ENCODE data around the gene KCNN3.

The KCNN3 gene

GRCh38 chr1:154856544-154856943 lies 13.5 kb downstream of the KCNN3 start:
- TF ChIP-seq SNAI2 (CRISPR knock-in tag; IDR thresholded peaks at IDR 0.05): no peak
- TF ChIP-seq PATZ1 (CRISPR knock-in tag; IDR thresholded peaks at IDR 0.05; ENCODE audit: borderline replicate concordance): no peak
- TF ChIP-seq ESRRG (CRISPR knock-in tag; IDR thresholded peaks at IDR 0.05): no peak
- TF ChIP-seq PPARA (CRISPR knock-in tag; IDR thresholded peaks at IDR 0.05; ENCODE audit: borderline replicate concordance): no peak
- no peak for TF ChIP-seq CSDC2 (CRISPR knock-in tag; IDR thresholded peaks at IDR 0.05)
- TF ChIP-seq ZNF70 (CRISPR knock-in tag; IDR thresholded peaks at IDR 0.05): no peak
- TF ChIP-seq POU6F1 (CRISPR knock-in tag; IDR thresholded peaks at IDR 0.05; ENCODE audit: borderline replicate concordance, low read depth): no peak
- no peak for TF ChIP-seq RARB (CRISPR knock-in tag; IDR thresholded peaks at IDR 0.05)
- TF ChIP-seq ZNF8 (CRISPR knock-in tag; IDR thresholded peaks at IDR 0.05): no peak
- TF ChIP-seq ZFP3 (CRISPR knock-in tag; IDR thresholded peaks at IDR 0.05): no peak
- TF ChIP-seq ARNTL (CRISPR knock-in tag; IDR thresholded peaks at IDR 0.05; ENCODE audit: borderline replicate concordance, low read depth): no peak
- no peak for TF ChIP-seq TCF4 (CRISPR knock-in tag; IDR thresholded peaks at IDR 0.05; ENCODE audit: borderline replicate concordance)
- TF ChIP-seq CREB5 (CRISPR knock-in tag; IDR thresholded peaks at IDR 0.05; ENCODE audit: low read depth): no peak
- TF ChIP-seq ZNF565 (CRISPR knock-in tag; conservative IDR thresholded peaks at IDR 0.05; ENCODE audit: low read depth): no peak
- no peak for TF ChIP-seq TOX (CRISPR knock-in tag; IDR thresholded peaks at IDR 0.05; ENCODE audit: borderline replicate concordance)
- TF ChIP-seq OSR1 (CRISPR knock-in tag; IDR thresholded peaks at IDR 0.05): no peak
- no peak for ATAC-seq

GRCh38 chr1:154856049-154856448 lies 14.0 kb downstream of the KCNN3 start:
- TF ChIP-seq ZNF565 (CRISPR knock-in tag; conservative IDR thresholded peaks at IDR 0.05; ENCODE audit: low read depth): no peak
- TF ChIP-seq TCF4 (CRISPR knock-in tag; IDR thresholded peaks at IDR 0.05; ENCODE audit: borderline replicate concordance): peak; percentile 18; the same call in 1 of the 2 replicates
- ATAC-seq: peak; percentile 28; the same call in 2 of the 3 replicates

- TF ChIP-seq ZNF565 (CRISPR knock-in tag; conservative IDR thresholded peaks at IDR 0.05; ENCODE audit: low read depth) (no peak), ESRRG (CRISPR knock-in tag; IDR thresholded peaks at IDR 0.05) (no peak)
- ATAC-seq: no peak
Observed at GRCh38 chr1:154855186-154855851, 14.8 kb downstream of the KCNN3 start.

- ATAC-seq: no peak
- TF ChIP-seq ARNTL (CRISPR knock-in tag; IDR thresholded peaks at IDR 0.05; ENCODE audit: borderline replicate concordance, low read depth) (no peak), TOX (CRISPR knock-in tag; IDR thresholded peaks at IDR 0.05; ENCODE audit: borderline replicate concordance) (no peak)
Observed at GRCh38 chr1:154852845-154853244, 17.2 kb downstream of the KCNN3 start.

GRCh38 chr1:154851392-154852177 lies 18.5 kb downstream of the KCNN3 start:
- ATAC-seq: peak; percentile 33; the same call in 1 of the 3 replicates
- TF ChIP-seq TOX (CRISPR knock-in tag; IDR thresholded peaks at IDR 0.05; ENCODE audit: borderline replicate concordance) (no peak), OSR1 (CRISPR knock-in tag; IDR thresholded peaks at IDR 0.05) (no peak), CREB5 (CRISPR knock-in tag; IDR thresholded peaks at IDR 0.05; ENCODE audit: low read depth) (no peak), PATZ1 (CRISPR knock-in tag; IDR thresholded peaks at IDR 0.05; ENCODE audit: borderline replicate concordance) (no peak), ZNF70 (CRISPR knock-in tag; IDR thresholded peaks at IDR 0.05) (no peak), ESRRG (CRISPR knock-in tag; IDR thresholded peaks at IDR 0.05) (no peak), TCF4 (CRISPR knock-in tag; IDR thresholded peaks at IDR 0.05; ENCODE audit: borderline replicate concordance) (no peak), TSHZ2 (CRISPR knock-in tag; IDR thresholded peaks at IDR 0.05) (no peak), CSDC2 (CRISPR knock-in tag; IDR thresholded peaks at IDR 0.05) (no peak), RARB (CRISPR knock-in tag; IDR thresholded peaks at IDR 0.05) (no peak)

Data from SK-N-SH treated with all-trans-retinoic acid at 6 μM for 48 hours (cell line).